ENCODE measurements around the gene TSPYL6. TPM values are rescaled to one million over a fixed set of nuclear protein-coding genes. Genes with fewer than 3 reads are reported as not detected.

Gene TSPYL6
- polyA plus RNA-seq, 2 of the 4 experiments (the other 2 are of a cell fraction): not detected

DNA sequence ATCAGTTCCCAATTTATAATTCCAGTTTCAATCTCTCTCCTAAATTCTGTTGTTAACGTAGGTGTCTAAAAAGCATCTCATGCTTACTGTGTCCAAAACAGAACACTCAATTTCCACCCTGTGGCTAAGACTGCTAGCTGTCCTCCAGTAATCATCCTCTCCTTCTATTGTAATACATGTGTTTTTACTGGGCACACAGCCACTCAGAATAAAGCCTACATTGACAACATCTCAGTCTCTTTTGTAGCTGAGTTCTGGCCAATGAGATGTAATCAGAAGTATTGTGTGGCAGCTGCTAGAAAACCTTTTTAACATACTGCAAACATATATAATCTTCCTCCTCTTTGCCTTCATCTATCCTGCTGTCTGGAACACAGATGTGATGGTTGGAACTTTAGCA is 29.4 kb upstream of the TSPYL6 start:
- WGBS (ENCODE audit: missing lambda C conversion rate): 56% methylated on average over 1 of the region's 1 CpG
- Histone ChIP-seq H3K4me2 (no peak overlapping the region), H3K4me1 (no peaks in the 10 kb centered on the region), H3K27ac (no peak overlapping the region), H3K9me3 (no peaks in the 10 kb centered on the region), H3K4me3 (no peak overlapping the region)
- TF ChIP-seq NPAS2 (CRISPR knock-in tag; IDR thresholded peaks at IDR 0.05; ENCODE audit: borderline replicate concordance): no peak
- no peak for TF ChIP-seq ZNF302 (CRISPR knock-in tag; IDR thresholded peaks at IDR 0.05)
- no peak for TF ChIP-seq FOXS1 (CRISPR knock-in tag; IDR thresholded peaks at IDR 0.05)
- no peak for TF ChIP-seq PHF8 (IDR thresholded peaks at IDR 0.05; ENCODE audit: borderline replicate concordance, low read depth)
- no peak for TF ChIP-seq FOSB (CRISPR knock-in tag; IDR thresholded peaks at IDR 0.05)
- no peak for TF ChIP-seq MAFK (IDR thresholded peaks at IDR 0.05; ENCODE audit: partially characterized antibody)
- TF ChIP-seq KDM1A (IDR thresholded peaks at IDR 0.05; ENCODE audit: low read depth): no peak
- no peak for TF ChIP-seq ZSCAN20 (CRISPR knock-in tag; IDR thresholded peaks at IDR 0.05)
- TF ChIP-seq CHD4 (IDR thresholded peaks at IDR 0.05; ENCODE audit: borderline replicate concordance): no peak
- TF ChIP-seq CEBPB (IDR thresholded peaks at IDR 0.05): no peak
- TF ChIP-seq RNF2 (IDR thresholded peaks at IDR 0.05; ENCODE audit: borderline replicate concordance, low read depth): no peak
- TF ChIP-seq KDM5A (IDR thresholded peaks at IDR 0.05): no peak
- TF ChIP-seq EHMT2 (IDR thresholded peaks at IDR 0.05; ENCODE audit: low read depth): no peak
- TF ChIP-seq HOXA7 (CRISPR knock-in tag; IDR thresholded peaks at IDR 0.05): no peak
- no peak for TF ChIP-seq EHF (CRISPR knock-in tag; IDR thresholded peaks at IDR 0.05)
- no peak for TF ChIP-seq JUNB (IDR thresholded peaks at IDR 0.05)
- TF ChIP-seq CBX8 (IDR thresholded peaks at IDR 0.05): no peak
- no peak for TF ChIP-seq TP53 (CRISPR knock-in tag; IDR thresholded peaks at IDR 0.05)
- ChIA-PET CTCF (interaction anchor here (0.5 to 1.0 kb wide), 2 partner anchors 24 to 31 kb away, joined by 3 read pairs; no protein-coding TSS in a partner anchor), POLR2A (no interaction called here)
- ATAC-seq (no peak), DNase-seq (ENCODE audit: low read depth in 1 of 2, low spot score in 1 of 2) (no peak), FAIRE-seq (peak; percentile 7)

GRCh38 chr2:54284826-54285225 is 28.8 kb upstream of the TSPYL6 start:
- DNase-seq (ENCODE audit: low read depth in 1 of 2, low spot score in 1 of 2) (no peak), FAIRE-seq (no peak), ATAC-seq (no peak)
- POLR2A ChIA-PET: no interaction called here
- H3K27ac ChIP-seq: no peak overlapping the region
- CTCF ChIA-PET: interaction anchor here (1.0 to 1.5 kb wide), 2 partner anchors 18 to 30 kb away, joined by 3 read pairs; no protein-coding TSS in a partner anchor
- no peaks in the 10 kb centered on the region for H3K9me3 ChIP-seq
- no peak overlapping the region for H3K4me2 ChIP-seq
- TF ChIP-seq USF2 (IDR thresholded peaks at IDR 0.05) (no peak), NFE2L2 (conservative IDR thresholded peaks at IDR 0.05; ENCODE audit: low read length) (no peak), MYC (IDR thresholded peaks at IDR 0.05; ENCODE audit: borderline replicate concordance, low read length) (no peak), CHD2 (IDR thresholded peaks at IDR 0.05; ENCODE audit: low read length, partially characterized antibody) (no peak), PHF8 (IDR thresholded peaks at IDR 0.05; ENCODE audit: borderline replicate concordance, low read depth) (no peak), POLR2AphosphoS2 (conservative IDR thresholded peaks at IDR 0.05; ENCODE audit: low read length) (no peak), RCOR1 (IDR thresholded peaks at IDR 0.05; ENCODE audit: low read depth, low read length) (no peak), ESRRA (IDR thresholded peaks at IDR 0.05; ENCODE audit: borderline replicate concordance, low read length) (no peak)
- TF ChIP-seq, protein P1, sequence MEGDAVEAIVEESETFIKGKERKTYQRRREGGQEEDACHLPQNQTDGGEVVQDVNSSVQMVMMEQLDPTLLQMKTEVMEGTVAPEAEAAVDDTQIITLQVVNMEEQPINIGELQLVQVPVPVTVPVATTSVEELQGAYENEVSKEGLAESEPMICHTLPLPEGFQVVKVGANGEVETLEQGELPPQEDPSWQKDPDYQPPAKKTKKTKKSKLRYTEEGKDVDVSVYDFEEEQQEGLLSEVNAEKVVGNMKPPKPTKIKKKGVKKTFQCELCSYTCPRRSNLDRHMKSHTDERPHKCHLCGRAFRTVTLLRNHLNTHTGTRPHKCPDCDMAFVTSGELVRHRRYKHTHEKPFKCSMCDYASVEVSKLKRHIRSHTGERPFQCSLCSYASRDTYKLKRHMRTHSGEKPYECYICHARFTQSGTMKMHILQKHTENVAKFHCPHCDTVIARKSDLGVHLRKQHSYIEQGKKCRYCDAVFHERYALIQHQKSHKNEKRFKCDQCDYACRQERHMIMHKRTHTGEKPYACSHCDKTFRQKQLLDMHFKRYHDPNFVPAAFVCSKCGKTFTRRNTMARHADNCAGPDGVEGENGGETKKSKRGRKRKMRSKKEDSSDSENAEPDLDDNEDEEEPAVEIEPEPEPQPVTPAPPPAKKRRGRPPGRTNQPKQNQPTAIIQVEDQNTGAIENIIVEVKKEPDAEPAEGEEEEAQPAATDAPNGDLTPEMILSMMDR (IDR thresholded peaks at IDR 0.05): no peak
- H3K4me1 ChIP-seq: no peaks in the 10 kb centered on the region
- H3K4me3 ChIP-seq: no peak overlapping the region
- 48% methylated on average over 3 of the region's 3 CpGs for WGBS (ENCODE audit: missing lambda C conversion rate)

All from A549 (cell line).